Bronchial epithelial cell (primary cell): ENCODE measurements around the gene CAPN5. TPM values are rescaled to one million over a fixed set of nuclear protein-coding genes. Genes with fewer than 3 reads are reported as not detected.

Experiments
- DNase-seq: peaks from one replicate; pipeline ENCODE4 v3.0.0-alpha.2; 2010; ENCODE audit warnings: low read depth
- FAIRE-seq: peaks from 2 replicates; lab custom pipeline; 2011; peaks lifted over from hg19 to GRCh38; lab: Jason Lieb, UNC
- H3K27me3 ChIP-seq: 2 replicates; pipeline ENCODE4 v1.5.1; 2011; ENCODE audit warnings: low read length; ENCODE audit not compliant: control insufficient read depth, insufficient read depth
- H3K36me3 ChIP-seq: 2 replicates; pipeline ENCODE4 v1.5.1; 2011; ENCODE audit warnings: low read length; ENCODE audit not compliant: control insufficient read depth, insufficient read depth
- H3K4me3 ChIP-seq: 2 replicates; pipeline ENCODE4 v1.5.1; 2011; ENCODE audit warnings: mild to moderate bottlenecking, low read depth, low read length, control low read depth
- CTCF ChIP-seq: IDR thresholded peaks from 2 replicates; pipeline ENCODE4 v1.5.1; 2011; ENCODE audit warnings: mild to moderate bottlenecking, moderate library complexity, low read length, control low read depth, inconsistent platforms; ENCODE audit not compliant: insufficient read depth, severe bottlenecking
- total RNA-seq: library from RNA; depleted of rRNA; stranded (reverse); fragments of >200 nt; gene quantifications from 2 replicates; pipeline ENCODE4 v1.2.1, GENCODE V29; 2014

CAPN5 gene
- total RNA-seq, 1 donor from 2014 or later, result 3.2 TPM

- Histone ChIP-seq H3K36me3 (no peaks in the 10 kb centered on the region), H3K4me3 (no peak overlapping the region), H3K27me3 (peaks cover 10% of the 10 kb centered on the region)
- DNase-seq, result no peak
- no peak for FAIRE-seq
- no peak for TF ChIP-seq CTCF
Observed at GRCh38 chr11:77148963-77149715, 82.4 kb downstream of the CAPN5 start.

DNA sequence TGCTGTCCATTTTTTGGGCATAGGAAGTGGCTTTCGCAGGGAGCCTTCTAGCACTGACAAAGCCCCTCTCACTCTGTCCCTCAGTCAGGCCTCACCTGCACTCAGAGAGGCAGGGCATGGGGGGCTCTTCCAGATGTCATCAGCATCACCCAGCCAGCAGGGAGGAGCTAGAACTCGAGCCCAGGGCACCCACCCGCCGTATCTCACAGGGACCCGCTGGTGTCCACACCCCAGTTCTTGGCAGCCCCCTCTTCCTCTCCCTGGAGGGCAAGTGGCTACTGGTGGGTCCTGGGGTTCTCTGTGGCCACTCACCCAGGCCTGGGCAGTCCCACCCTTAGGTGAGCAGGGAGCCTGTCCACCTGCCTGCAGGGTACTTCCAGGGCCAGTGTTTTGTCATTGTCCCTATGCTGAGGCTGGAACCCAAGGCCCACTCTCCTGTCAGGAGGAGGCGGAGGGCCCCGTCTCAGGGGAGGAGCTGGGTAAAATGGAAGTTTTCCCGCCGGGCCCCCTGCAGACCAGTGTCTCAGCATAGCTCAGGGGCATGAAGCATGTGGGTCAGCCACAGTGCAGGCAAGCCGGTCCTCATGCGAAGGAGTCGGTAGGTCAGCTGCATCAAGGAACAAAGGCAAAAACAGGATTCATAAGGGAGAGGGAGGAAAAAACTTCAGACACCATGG is 83.1 kb downstream of the CAPN5 start:
- no peak for DNase-seq
- TF ChIP-seq CTCF, result no peak
- peaks cover 10% of the 10 kb centered on the region for H3K27me3 ChIP-seq
- FAIRE-seq, result no peak
- no peak overlapping the region for H3K4me3 ChIP-seq
- H3K36me3 ChIP-seq, result no peaks in the 10 kb centered on the region

DNA sequence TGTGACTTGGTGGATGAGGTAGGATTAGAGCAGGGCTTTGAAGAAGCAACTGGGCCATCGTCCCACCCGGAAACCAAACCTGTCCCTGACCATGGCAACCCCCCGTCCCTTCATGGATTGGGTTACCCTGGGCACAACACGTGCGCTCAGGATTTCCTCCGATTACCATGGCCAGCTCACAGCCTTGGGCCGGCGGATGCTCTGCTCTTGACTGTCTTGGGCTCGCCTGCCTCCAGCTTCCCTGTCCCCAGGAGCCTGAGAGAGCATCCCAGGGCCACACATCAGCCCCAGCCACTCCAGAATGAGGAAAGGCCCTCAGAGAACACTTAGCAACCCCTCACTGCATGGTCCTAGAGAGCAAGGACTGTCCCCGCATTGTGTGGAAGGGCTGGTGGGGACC is 84.1 kb downstream of the CAPN5 start:
- no peak for TF ChIP-seq CTCF
- peaks cover 11% of the 10 kb centered on the region for H3K27me3 ChIP-seq
- no peaks in the 10 kb centered on the region for H3K36me3 ChIP-seq
- H3K4me3 ChIP-seq, result no peak overlapping the region
- no peak for DNase-seq
- FAIRE-seq, result no peak

DNA sequence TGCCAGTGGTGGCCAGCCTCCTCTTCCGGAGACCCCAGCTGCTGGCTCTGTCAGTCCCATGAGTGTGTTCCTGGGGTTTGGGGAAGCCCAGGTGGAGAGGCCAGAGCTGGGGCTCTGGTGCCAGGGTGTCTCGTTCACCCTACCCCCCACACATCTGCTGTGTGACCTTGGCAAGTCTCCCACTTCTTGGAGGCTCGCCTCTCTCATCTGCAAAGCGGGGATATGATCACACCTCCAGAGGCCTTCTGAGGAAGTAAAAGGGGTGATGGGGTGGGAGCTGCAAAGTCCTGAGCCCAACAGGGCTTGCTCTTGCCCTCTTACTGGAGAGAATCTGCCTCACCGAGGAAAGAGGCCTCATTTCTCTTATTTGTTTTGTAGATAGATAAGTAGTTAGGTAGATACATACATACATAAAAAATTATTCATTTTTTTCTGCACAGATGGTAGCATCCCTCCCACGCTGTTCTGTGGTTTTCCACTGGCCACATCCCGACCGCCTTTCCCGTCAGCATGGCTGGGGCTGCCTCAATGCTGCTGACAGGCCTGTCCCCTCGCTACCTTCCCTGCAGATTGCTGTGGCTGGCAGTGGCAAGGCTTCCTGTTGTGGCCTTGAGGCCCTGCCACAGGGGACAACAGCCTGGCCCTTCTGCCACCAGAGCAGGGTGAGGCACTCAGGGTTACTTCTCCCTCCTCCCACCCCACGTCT is 85.2 kb downstream of the CAPN5 start:
- TF ChIP-seq CTCF, result no peak
- Histone ChIP-seq H3K27me3 (peaks cover 10% of the 10 kb centered on the region), H3K36me3 (no peaks in the 10 kb centered on the region), H3K4me3 (no peak overlapping the region)
- DNase-seq (no peak), FAIRE-seq (peak; percentile 13)

DNA sequence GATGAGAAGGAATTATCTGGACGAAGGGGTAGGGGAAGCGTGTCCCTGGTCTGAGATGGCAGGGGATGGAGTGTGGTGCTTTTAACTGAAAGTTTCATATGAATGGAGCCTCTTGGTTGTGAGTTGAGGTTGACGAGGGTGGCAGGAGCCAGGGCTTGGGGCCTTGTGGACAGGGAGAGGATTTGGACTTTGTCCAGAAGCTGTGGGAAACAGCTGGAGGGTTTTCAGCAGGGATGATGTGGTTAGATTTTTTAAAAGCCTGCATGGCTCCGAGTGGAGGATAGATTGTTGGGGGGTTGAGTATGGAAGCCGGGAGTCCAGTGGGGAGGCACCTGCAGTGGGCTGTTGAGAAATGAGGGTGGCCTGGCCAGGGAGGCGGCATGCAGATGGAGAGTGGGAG is 86.1 kb downstream of the CAPN5 start:
- no peak for TF ChIP-seq CTCF
- FAIRE-seq (no peak), DNase-seq (no peak)
- no peak overlapping the region for H3K4me3 ChIP-seq
- H3K27me3 ChIP-seq, result peaks cover 4% of the 10 kb centered on the region
- H3K36me3 ChIP-seq, result no peaks in the 10 kb centered on the region
